ENCODE data around the gene MYO9B.
A peak's percentile ranks its signal among the peaks of the same experiment; 100 is the strongest.

Gene MYO9B

GRCh38 chr19:17075035-17075863, at the start of gene MYO9B, which contains the start of gene HAUS8:
Gene MYO9B, plus strand, starts transcription at chr19:17075777. Its CDS starts 25,941 bp downstream, at chr19:17101718.
Gene HAUS8, minus strand, starts transcription at chr19:17075452. Its CDS starts 30 bp downstream, at chr19:17075422.
- no peaks in the 10 kb centered on the region for H3K9me3 ChIP-seq (ENCODE audit: insufficient read depth, low read depth, low read length)
- H2AFZ ChIP-seq (ENCODE audit: low read length): peak within 1 kb of the TSS; percentile 90
- H3K4me2 ChIP-seq (ENCODE audit: low read depth, low read length, poor library complexity, severe bottlenecking): peak within 1 kb of the TSS; percentile 100
- TF ChIP-seq EZH2phosphoT487 (IDR thresholded peaks at IDR 0.05; ENCODE audit: borderline replicate concordance): no peak
- TF ChIP-seq, protein P1, sequence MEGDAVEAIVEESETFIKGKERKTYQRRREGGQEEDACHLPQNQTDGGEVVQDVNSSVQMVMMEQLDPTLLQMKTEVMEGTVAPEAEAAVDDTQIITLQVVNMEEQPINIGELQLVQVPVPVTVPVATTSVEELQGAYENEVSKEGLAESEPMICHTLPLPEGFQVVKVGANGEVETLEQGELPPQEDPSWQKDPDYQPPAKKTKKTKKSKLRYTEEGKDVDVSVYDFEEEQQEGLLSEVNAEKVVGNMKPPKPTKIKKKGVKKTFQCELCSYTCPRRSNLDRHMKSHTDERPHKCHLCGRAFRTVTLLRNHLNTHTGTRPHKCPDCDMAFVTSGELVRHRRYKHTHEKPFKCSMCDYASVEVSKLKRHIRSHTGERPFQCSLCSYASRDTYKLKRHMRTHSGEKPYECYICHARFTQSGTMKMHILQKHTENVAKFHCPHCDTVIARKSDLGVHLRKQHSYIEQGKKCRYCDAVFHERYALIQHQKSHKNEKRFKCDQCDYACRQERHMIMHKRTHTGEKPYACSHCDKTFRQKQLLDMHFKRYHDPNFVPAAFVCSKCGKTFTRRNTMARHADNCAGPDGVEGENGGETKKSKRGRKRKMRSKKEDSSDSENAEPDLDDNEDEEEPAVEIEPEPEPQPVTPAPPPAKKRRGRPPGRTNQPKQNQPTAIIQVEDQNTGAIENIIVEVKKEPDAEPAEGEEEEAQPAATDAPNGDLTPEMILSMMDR (conservative IDR thresholded peaks at IDR 0.05; ENCODE audit: low read length): no peak
- H3K9me2 ChIP-seq (replicated peaks; ENCODE audit: low read depth, low read length): no peaks in the 10 kb centered on the region
- peaks cover 6% of the 10 kb centered on the region; the same call in 1 of the 2 replicates for H3K36me3 ChIP-seq (ENCODE audit: insufficient read depth, low read length)
- H3K9ac ChIP-seq (ENCODE audit: low read depth, low read length, poor library complexity, severe bottlenecking): peak within 1 kb of the TSS; percentile 96
- H3K4me1 ChIP-seq (ENCODE audit: insufficient read depth, low read length, poor library complexity, severe bottlenecking): peaks cover 47% of the 10 kb centered on the region
- H3K27me3 ChIP-seq (ENCODE audit: insufficient read depth, low read length, poor library complexity, severe bottlenecking): no peaks in the 10 kb centered on the region
- H3F3A ChIP-seq (ENCODE audit: low read depth): no peaks in the 10 kb centered on the region
- peak within 1 kb of the TSS; percentile 99 for H3K4me3 ChIP-seq (ENCODE audit: low read length, poor library complexity, severe bottlenecking)
- peaks cover 59% of the 10 kb centered on the region for H4K20me1 ChIP-seq (ENCODE audit: insufficient read depth, low read length, poor library complexity, severe bottlenecking)
- peaks cover 93% of the 10 kb centered on the region for H3K79me2 ChIP-seq (ENCODE audit: insufficient read depth, low read length)

GRCh38 chr19:17025991-17026658, 49.5 kb upstream of the MYO9B start:
- no peaks in the 10 kb centered on the region for H4K20me1 ChIP-seq (ENCODE audit: insufficient read depth, low read length, poor library complexity, severe bottlenecking)
- H3K27me3 ChIP-seq (ENCODE audit: insufficient read depth, low read length, poor library complexity, severe bottlenecking): no peaks in the 10 kb centered on the region
- H2AFZ ChIP-seq (ENCODE audit: low read length): no peak overlapping the region
- H3K79me2 ChIP-seq (ENCODE audit: insufficient read depth, low read length): no peaks in the 10 kb centered on the region
- no peaks in the 10 kb centered on the region for H3K4me1 ChIP-seq (ENCODE audit: insufficient read depth, low read length, poor library complexity, severe bottlenecking)
- H3K9me2 ChIP-seq (replicated peaks; ENCODE audit: low read depth, low read length): no peaks in the 10 kb centered on the region
- TF ChIP-seq, protein P1 (conservative IDR thresholded peaks at IDR 0.05; ENCODE audit: low read length): no peak
- TF ChIP-seq EZH2phosphoT487 (IDR thresholded peaks at IDR 0.05; ENCODE audit: borderline replicate concordance): no peak
- H3K9me3 ChIP-seq (ENCODE audit: insufficient read depth, low read depth, low read length): peaks cover 7% of the 10 kb centered on the region; the same call in 1 of the 2 replicates
- H3F3A ChIP-seq (ENCODE audit: low read depth): no peaks in the 10 kb centered on the region
- no peak overlapping the region for H3K9ac ChIP-seq (ENCODE audit: low read depth, low read length, poor library complexity, severe bottlenecking)
- no peak overlapping the region for H3K4me3 ChIP-seq (ENCODE audit: low read length, poor library complexity, severe bottlenecking)
- H3K4me2 ChIP-seq (ENCODE audit: low read depth, low read length, poor library complexity, severe bottlenecking): no peak overlapping the region
- no peaks in the 10 kb centered on the region for H3K36me3 ChIP-seq (ENCODE audit: insufficient read depth, low read length)

DNA sequence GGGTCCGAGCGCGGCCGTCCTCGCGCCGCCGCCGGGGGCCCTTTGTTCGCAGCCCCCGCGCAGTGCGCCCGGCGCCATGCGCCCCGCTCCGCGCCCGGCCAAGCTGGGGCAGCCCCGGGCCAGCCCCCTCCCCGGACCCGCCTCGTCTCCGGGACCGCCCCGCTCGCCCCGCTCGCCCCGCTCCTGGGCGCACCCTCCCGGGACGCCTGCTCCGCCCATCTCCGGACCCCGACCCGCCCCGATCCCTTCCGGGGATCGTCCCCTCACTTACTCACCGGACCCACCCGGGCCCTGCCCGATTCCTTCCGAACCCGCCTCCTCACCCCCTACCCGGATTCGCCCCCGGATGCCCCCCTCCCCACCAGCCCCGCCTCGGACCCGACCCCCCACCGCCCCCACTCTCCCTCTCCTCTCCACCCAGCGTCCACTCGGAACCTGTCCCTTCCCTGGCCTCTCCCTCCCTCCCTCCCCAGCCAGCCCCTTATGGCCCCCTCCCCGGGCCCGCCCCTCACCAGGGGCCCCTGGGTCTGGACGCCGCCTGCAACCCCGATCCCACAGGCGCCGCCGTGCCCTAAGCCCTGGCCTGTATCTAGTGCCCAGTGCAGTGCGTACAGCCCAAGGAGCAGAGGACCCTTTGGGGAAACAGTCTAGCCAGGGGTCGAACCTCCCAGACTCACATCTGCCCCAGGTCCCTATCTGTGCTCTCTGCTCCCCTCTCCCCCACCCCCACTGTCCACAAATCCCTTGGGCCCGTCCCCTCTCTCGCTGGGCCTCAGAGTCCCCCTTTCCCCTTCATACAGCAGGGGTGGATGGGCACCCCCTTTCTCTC, 48.7 kb upstream of the MYO9B start, which contains the start of gene CPAMD8:
Gene CPAMD8, minus strand, starts transcription at position 105 of the 829 bp plus-strand sequence. CDS start 168 bp downstream, outside the sequence.
- no peak within 1 kb of the TSS for H3K9ac ChIP-seq (ENCODE audit: low read depth, low read length, poor library complexity, severe bottlenecking)
- no peaks in the 10 kb centered on the region for H3K79me2 ChIP-seq (ENCODE audit: insufficient read depth, low read length)
- no peaks in the 10 kb centered on the region for H3K36me3 ChIP-seq (ENCODE audit: insufficient read depth, low read length)
- no peak for TF ChIP-seq EZH2phosphoT487 (IDR thresholded peaks at IDR 0.05; ENCODE audit: borderline replicate concordance)
- TF ChIP-seq, protein P1 (conservative IDR thresholded peaks at IDR 0.05; ENCODE audit: low read length): no peak
- no peak within 1 kb of the TSS for H3K4me3 ChIP-seq (ENCODE audit: low read length, poor library complexity, severe bottlenecking)
- peaks cover 7% of the 10 kb centered on the region; the same call in 1 of the 2 replicates for H3K9me3 ChIP-seq (ENCODE audit: insufficient read depth, low read depth, low read length)
- no peaks in the 10 kb centered on the region for H3K9me2 ChIP-seq (replicated peaks; ENCODE audit: low read depth, low read length)
- H3K4me2 ChIP-seq (ENCODE audit: low read depth, low read length, poor library complexity, severe bottlenecking): no peak within 1 kb of the TSS
- no peak within 1 kb of the TSS for H2AFZ ChIP-seq (ENCODE audit: low read length)
- H3K4me1 ChIP-seq (ENCODE audit: insufficient read depth, low read length, poor library complexity, severe bottlenecking): no peaks in the 10 kb centered on the region
- H4K20me1 ChIP-seq (ENCODE audit: insufficient read depth, low read length, poor library complexity, severe bottlenecking): no peaks in the 10 kb centered on the region
- H3F3A ChIP-seq (ENCODE audit: low read depth): no peaks in the 10 kb centered on the region
- H3K27me3 ChIP-seq (ENCODE audit: insufficient read depth, low read length, poor library complexity, severe bottlenecking): no peaks in the 10 kb centered on the region
